OCI-LY3 (cell line): Measurements from ENCODE around the gene PHLDB3.

Experiments
- H2AFZ ChIP-seq: fragments of 200-600, 300-600 bp; shearing (Covaris generic); 2 replicates; pipeline ENCODE4 v1.6.0; 2014; ENCODE audit warnings: antibody characterized with exemption, low read depth, low read length
- H3K27ac ChIP-seq: fragments of 200-600, 300-600 bp; sonication (generic); 2 replicates; pipeline ENCODE4 v1.5.1; 2014; ENCODE audit warnings: mild to moderate bottlenecking, low read length, moderate library complexity, mixed read lengths
- H3K27me3 ChIP-seq: fragments of 200-600, 300-600 bp; sonication (generic); 2 replicates; pipeline ENCODE4 v1.6.1; 2014; ENCODE audit warnings: low read depth, low read length, mixed read lengths
- H3K36me3 ChIP-seq: fragments of 200-600, 300-600 bp; sonication (generic); replicated peaks from 2 replicates; pipeline ENCODE3; 2014; ENCODE audit warnings: low read depth, low read length, mixed read lengths
- H3K4me1 ChIP-seq: fragments of 300-600, 200-600 bp; sonication (generic); 2 replicates; pipeline ENCODE4 v1.6.1; 2014; ENCODE audit warnings: low read length, mixed read lengths
- H3K4me2 ChIP-seq: fragments of 200-600, 300-600 bp; sonication (generic); 2 replicates; pipeline ENCODE4 v1.6.1; 2014; ENCODE audit warnings: low read length, mixed read lengths
- H3K4me3 ChIP-seq: fragments of 300-600, 200-600 bp; sonication (generic); 2 replicates; pipeline ENCODE4 v1.5.1; 2014; ENCODE audit warnings: antibody characterized with exemption, mild to moderate bottlenecking, low read length, moderate library complexity
- H3K79me2 ChIP-seq: fragments of 300-600, 200-600 bp; shearing (Covaris generic); 2 replicates; pipeline ENCODE4 v1.6.1; 2014; ENCODE audit warnings: mild to moderate bottlenecking, low read length, mixed read lengths
- H3K9ac ChIP-seq: fragments of 300-600, 200-600 bp; shearing (Covaris generic); 2 replicates; pipeline ENCODE4 v1.6.0; 2014; ENCODE audit warnings: mild to moderate bottlenecking, low read length, moderate library complexity
- H3K9me3 ChIP-seq: fragments of 200-600, 300-600 bp; shearing (Covaris generic); 2 replicates; pipeline ENCODE4 v1.6.1; 2014; ENCODE audit warnings: low read length, mixed read lengths; ENCODE audit not compliant: insufficient read depth
- H4K20me1 ChIP-seq: fragments of 200-600, 300-600 bp; sonication (generic); 2 replicates; pipeline ENCODE4 v1.6.1; 2016; ENCODE audit warnings: low read length, mixed read lengths; ENCODE audit not compliant: insufficient read depth
- CTCF ChIP-seq: fragments of 200-600, 300-600 bp; sonication (generic); IDR thresholded peaks from 2 replicates; pipeline ENCODE4 v1.5.1; 2014; ENCODE audit warnings: antibody characterized with exemption, low read length, low read depth
- EZH2phosphoT487 ChIP-seq: fragments of 200-600 bp; shearing (Covaris generic); IDR thresholded peaks from 2 replicates; pipeline ENCODE4 v1.6.1; 2018; ENCODE audit warnings: antibody characterized with exemption, mixed run types, low read depth

Gene PHLDB3

GRCh38 chr19:43488179-43488578 lies 16.4 kb downstream of the PHLDB3 start:
- Histone ChIP-seq H3K4me2 (no peak overlapping the region), H3K27me3 (no peaks in the 10 kb centered on the region), H3K4me3 (no peak overlapping the region), H3K9ac (no peak overlapping the region), H3K27ac (no peak overlapping the region), H4K20me1 (no peaks in the 10 kb centered on the region), H2AFZ (no peak overlapping the region), H3K9me3 (no peaks in the 10 kb centered on the region), H3K4me1 (peaks cover 23% of the 10 kb centered on the region), H3K79me2 (no peaks in the 10 kb centered on the region), H3K36me3 (peaks cover 30% of the 10 kb centered on the region)
- TF ChIP-seq EZH2phosphoT487, result no peak
- no peak for TF ChIP-seq CTCF

- Histone ChIP-seq H3K9ac (no peak overlapping the region), H3K4me2 (no peak overlapping the region), H3K27ac (no peak overlapping the region), H2AFZ (no peak overlapping the region), H4K20me1 (no peaks in the 10 kb centered on the region), H3K4me3 (no peak overlapping the region), H3K36me3 (peaks cover 33% of the 10 kb centered on the region), H3K79me2 (no peaks in the 10 kb centered on the region), H3K9me3 (no peaks in the 10 kb centered on the region), H3K27me3 (no peaks in the 10 kb centered on the region), H3K4me1 (peaks cover 23% of the 10 kb centered on the region)
- TF ChIP-seq CTCF (no peak), EZH2phosphoT487 (no peak)
These were observed 18.1 kb downstream of the PHLDB3 start for GRCh38 chr19:43486412-43486811.

DNA sequence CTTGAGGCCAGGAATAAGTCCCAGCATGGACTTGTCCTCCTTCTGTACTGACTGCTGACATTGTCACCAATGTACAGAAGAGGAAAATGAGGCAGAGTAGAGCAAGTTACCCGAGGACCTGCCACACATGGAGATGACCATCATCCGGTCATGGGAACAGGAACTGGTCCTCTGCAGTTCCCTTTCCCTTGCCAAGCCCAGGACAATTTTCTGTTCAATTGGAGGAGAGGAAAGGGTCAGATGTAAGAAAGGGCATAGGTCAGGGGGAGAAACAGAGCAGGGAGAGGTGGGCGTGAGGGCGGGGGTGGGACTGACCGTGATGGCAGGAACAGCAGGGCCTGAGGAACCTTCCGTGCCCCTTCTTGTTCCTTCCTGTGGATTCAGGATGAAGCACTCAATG lies 18.6 kb downstream of the PHLDB3 start:
- no peaks in the 10 kb centered on the region for H4K20me1 ChIP-seq
- H2AFZ ChIP-seq, result no peak overlapping the region
- peaks cover 33% of the 10 kb centered on the region for H3K36me3 ChIP-seq
- no peak overlapping the region for H3K27ac ChIP-seq
- TF ChIP-seq EZH2phosphoT487, result no peak
- no peak for TF ChIP-seq CTCF
- H3K9me3 ChIP-seq, result no peaks in the 10 kb centered on the region
- no peak overlapping the region for H3K9ac ChIP-seq
- peaks cover 23% of the 10 kb centered on the region for H3K4me1 ChIP-seq
- H3K79me2 ChIP-seq, result no peaks in the 10 kb centered on the region
- H3K4me3 ChIP-seq, result no peak overlapping the region
- H3K4me2 ChIP-seq, result no peak overlapping the region
- H3K27me3 ChIP-seq, result no peaks in the 10 kb centered on the region

GRCh38 chr19:43483281-43483680 lies 21.3 kb downstream of the PHLDB3 start:
- no peak overlapping the region for H3K27ac ChIP-seq
- H3K9me3 ChIP-seq, result no peaks in the 10 kb centered on the region
- no peaks in the 10 kb centered on the region for H4K20me1 ChIP-seq
- TF ChIP-seq CTCF, result no peak
- no peak for TF ChIP-seq EZH2phosphoT487
- H3K4me1 ChIP-seq, result peaks cover 15% of the 10 kb centered on the region
- H3K27me3 ChIP-seq, result no peaks in the 10 kb centered on the region
- H3K4me3 ChIP-seq, result no peak overlapping the region
- no peak overlapping the region for H3K4me2 ChIP-seq
- peaks cover 24% of the 10 kb centered on the region for H3K36me3 ChIP-seq
- no peak overlapping the region for H3K9ac ChIP-seq
- no peaks in the 10 kb centered on the region for H3K79me2 ChIP-seq
- no peak overlapping the region for H2AFZ ChIP-seq
